H1 (cell line): ENCODE results near the gene KIAA1328. TPM values are rescaled to one million over a fixed set of nuclear protein-coding genes. Genes with fewer than 3 reads are reported as not detected.

Experiments
- CTCF ChIA-PET: fragments of 300-600 bp; sonication (Branson Sonifier 250); formaldehyde crosslinking; loops from one replicate; lab custom pipeline; 2021; ENCODE audit not compliant: partially characterized antibody; lab: Charles Lee
- POLR2A ChIA-PET: fragments of 300-600 bp; sonication (Branson Sonifier 250); formaldehyde crosslinking; loops from one replicate; lab custom pipeline; 2021; ENCODE audit warnings: inconsistent platforms; ENCODE audit not compliant: partially characterized antibody; lab: Charles Lee
- DNase-seq, 2 experiments: peaks; one replicate each; pipeline versions ENCODE4 v3.0.0 to v3.0.0-alpha.2; 2010 to 2022; ENCODE audit warnings: low spot score in 2 of 2, low read depth in 1 of 2, mixed read lengths in 1 of 2
- FAIRE-seq: peaks from 2 replicates; lab custom pipeline; 2011; peaks lifted over from hg19 to GRCh38; lab: Jason Lieb, UNC
- H2AFZ ChIP-seq: 2 replicates; pipeline ENCODE4 v1.8.1; 2012; ENCODE audit warnings: low read length, inconsistent platforms
- H2AK5ac ChIP-seq: 2 replicates; pipeline ENCODE4 v1.6.1; 2013; ENCODE audit warnings: low read depth, low read length
- H2BK120ac ChIP-seq: replicated peaks from 2 replicates; pipeline ENCODE3; 2013; ENCODE audit warnings: low read depth, low read length, inconsistent platforms
- H2BK12ac ChIP-seq: 2 replicates; pipeline ENCODE4 v1.6.1; 2013; ENCODE audit warnings: low read depth, low read length
- H2BK15ac ChIP-seq: 2 replicates; pipeline ENCODE4 v1.6.1; 2013; ENCODE audit warnings: low read length
- H2BK20ac ChIP-seq: 2 replicates; pipeline ENCODE4 v1.6.1; 2013; ENCODE audit warnings: low read length
- H2BK5ac ChIP-seq: 2 replicates; pipeline ENCODE4 v1.6.1; 2013; ENCODE audit warnings: low read depth, low read length
- H3K14ac ChIP-seq: 2 replicates; pipeline ENCODE4 v1.6.1; 2013; ENCODE audit warnings: inconsistent platforms; ENCODE audit not compliant: insufficient read length
- H3K18ac ChIP-seq: 2 replicates; pipeline ENCODE4 v1.6.1; 2013; ENCODE audit warnings: low read length; ENCODE audit errors: extremely low read depth
- H3K23ac ChIP-seq: 2 replicates; pipeline ENCODE4 v1.6.1; 2013; ENCODE audit warnings: inconsistent platforms; ENCODE audit not compliant: insufficient read length
- H3K23me2 ChIP-seq: 2 replicates; pipeline ENCODE4 v1.6.1; 2013; ENCODE audit warnings: low read depth, low read length
- H3K27ac ChIP-seq: 2 replicates; pipeline ENCODE4 v1.6.1; 2011; ENCODE audit warnings: low read depth, low read length, inconsistent platforms
- H3K27me3 ChIP-seq, 4 experiments: replicated peaks in 1 of 4; 1 replicate in 1 of 4; 2 replicates in 3 of 4; pipeline versions ENCODE4 v1.6.1 to v1.8.1; 2011 to 2013; ENCODE audit warnings: low read length in 3 of 4, mild to moderate bottlenecking in 3 of 4, inconsistent platforms in 2 of 4, mixed read lengths in 2 of 4, moderate library complexity in 1 of 4; ENCODE audit not compliant: control insufficient read depth in 3 of 4, insufficient read depth in 3 of 4; ENCODE audit errors: extremely low read depth in 1 of 4
- H3K36me3 ChIP-seq, 4 experiments: 2 replicates each; pipeline versions ENCODE4 v1.6.1 to v1.8.1; 2011 to 2013; ENCODE audit warnings: mild to moderate bottlenecking in 4 of 4, low read length in 3 of 4, moderate library complexity in 2 of 4, control low read depth in 1 of 4, inconsistent platforms in 1 of 4; ENCODE audit not compliant: insufficient read depth in 4 of 4, control insufficient read depth in 2 of 4
- H3K4ac ChIP-seq: replicated peaks from 2 replicates; pipeline ENCODE3; 2013; ENCODE audit warnings: low read length, low read depth, mixed read lengths, inconsistent platforms; ENCODE audit not compliant: insufficient read length
- H3K4me1 ChIP-seq, 4 experiments: replicated peaks in 1 of 4; 1 replicate in 1 of 4; 2 replicates in 3 of 4; pipeline versions ENCODE4 v1.6.1 to v1.8.1; 2011 to 2013; ENCODE audit warnings: low read length in 3 of 4, inconsistent platforms in 2 of 4, mixed read lengths in 1 of 4; ENCODE audit not compliant: insufficient read depth in 4 of 4, control insufficient read depth in 3 of 4
- H3K4me2 ChIP-seq, 2 experiments: 2 replicates each; pipeline versions ENCODE4 v1.6.1 to v1.8.1; 2011 to 2013; ENCODE audit warnings: low read depth in 2 of 2, low read length in 2 of 2, control low read depth in 1 of 2, inconsistent platforms in 1 of 2, mild to moderate bottlenecking in 1 of 2; ENCODE audit not compliant: insufficient read depth in 1 of 2
- H3K4me3 ChIP-seq, 4 experiments: fragments of 200-600, 300-600 bp in 1 of 4; sonication (generic), shearing (Covaris generic), sonication (Bioruptor Twin) in 1 of 4; 2 replicates each; pipeline versions ENCODE4 v1.5.1 to v1.8.1; 2011 to 2016; ENCODE audit warnings: low read length in 4 of 4, low read depth in 3 of 4, control low read depth in 2 of 4, inconsistent platforms in 2 of 4, mild to moderate bottlenecking in 2 of 4, mixed read lengths in 1 of 4, moderate library complexity in 1 of 4; ENCODE audit not compliant: insufficient read depth in 2 of 4; ENCODE audit errors: extremely low read depth in 1 of 4
- H3K56ac ChIP-seq: replicated peaks from 2 replicates; pipeline ENCODE3; 2013; ENCODE audit warnings: low read depth, mild to moderate bottlenecking, mixed read lengths, low read length, inconsistent platforms; ENCODE audit not compliant: insufficient read length
- H3K79me1 ChIP-seq: 2 replicates; pipeline ENCODE4 v1.6.1; 2013; ENCODE audit warnings: low read depth, low read length, control low read depth
- H3K79me2 ChIP-seq, 2 experiments: 2 replicates each; pipeline versions ENCODE4 v1.6.1 to v1.8.1; 2012 to 2013; ENCODE audit warnings: low read length in 2 of 2, mild to moderate bottlenecking in 2 of 2, inconsistent platforms in 1 of 2; ENCODE audit not compliant: insufficient read depth in 2 of 2, control insufficient read depth in 1 of 2
- H3K9ac ChIP-seq, 4 experiments: replicated peaks in 1 of 4; 1 replicate in 1 of 4; 2 replicates in 3 of 4; pipeline versions ENCODE4 v1.6.1 to v1.8.1; 2011 to 2013; ENCODE audit warnings: low read depth in 3 of 4, low read length in 3 of 4, control low read depth in 2 of 4, mild to moderate bottlenecking in 2 of 4, moderate library complexity in 2 of 4, inconsistent platforms in 1 of 4; ENCODE audit errors: extremely low read depth in 1 of 4
- H3K9me3 ChIP-seq, 2 experiments: 2 replicates each; pipeline versions ENCODE4 v1.6.1 to v1.8.1; 2012 to 2013; ENCODE audit warnings: mild to moderate bottlenecking in 2 of 2, moderate library complexity in 2 of 2, control low read depth in 1 of 2, inconsistent platforms in 1 of 2, low read depth in 1 of 2, low read length in 1 of 2, mixed read lengths in 1 of 2; ENCODE audit not compliant: insufficient read depth in 2 of 2
- H4K20me1 ChIP-seq, 2 experiments: replicated peaks in 1 of 2; 2 replicates each; pipeline versions ENCODE3 to v1.8.1; 2011 to 2013; ENCODE audit warnings: inconsistent platforms in 2 of 2, low read length in 2 of 2, mild to moderate bottlenecking in 1 of 2; ENCODE audit not compliant: insufficient read depth in 2 of 2, control insufficient read depth in 1 of 2
- H4K5ac ChIP-seq: 2 replicates; pipeline ENCODE4 v1.6.1; 2013; ENCODE audit warnings: low read length, low read depth, mixed read lengths, inconsistent platforms; ENCODE audit not compliant: insufficient read length
- H4K8ac ChIP-seq: 2 replicates; pipeline ENCODE4 v1.8.0; 2013; ENCODE audit warnings: mild to moderate bottlenecking, moderate library complexity, low read length, inconsistent platforms; ENCODE audit not compliant: insufficient read depth; ENCODE audit errors: extremely low read depth
- H4K91ac ChIP-seq: replicated peaks from 2 replicates; pipeline ENCODE3; 2013; ENCODE audit warnings: low read length, mixed read lengths, inconsistent platforms; ENCODE audit not compliant: insufficient read length
- CEBPB ChIP-seq: IDR thresholded peaks from 2 replicates; pipeline ENCODE4 v1.6.1; 2012; ENCODE audit warnings: low read depth, low read length
- TAF7 ChIP-seq: optimal IDR thresholded peaks from 2 replicates; pipeline ENCODE3; 2011; ENCODE audit warnings: low read depth, mild to moderate bottlenecking, inconsistent platforms, low read length, moderate library complexity, borderline replicate concordance
- WGBS, 2 experiments: shearing (Covaris generic) in 1 of 2; methylation state at CpG; one replicate each; pipeline versions ENCODE4 v1.1.6 to v1.1.7; 2013 to 2015; ENCODE audit warnings: low lambda C conversion rate in 2 of 2, mixed read lengths in 2 of 2, inconsistent platforms in 1 of 2, low coverage in 1 of 2, missing lambda C conversion rate in 1 of 2; ENCODE audit not compliant: insufficient replicate concordance in 2 of 2, insufficient coverage in 1 of 2, insufficient read length in 1 of 2; ENCODE audit errors: extremely low coverage in 1 of 2, missing lambda C conversion rate in 1 of 2; 5-methylcytosine and 5-hydroxymethylcytosine counted together
- polyA plus RNA-seq, 7 experiments: library from polyadenylated mRNA; depleted of rRNA in 3 of 7; stranded (reverse) in 5 of 7; unstranded in 2 of 7; fragments of >200 nt in 5 of 7; fragments of 200-250 nt in 2 of 7; gene quantifications; 1 replicate in 5 of 7; 2 replicates in 1 of 7; 4 replicates in 1 of 7; pipeline versions ENCODE4 v1.2.1 to v1.2.3, GENCODE V29; 2011 to 2013; ENCODE audit warnings: missing spikeins in 2 of 7, mixed read lengths in 2 of 7
- total RNA-seq: library from RNA; stranded (reverse); fragmentation: NEBNext Ultra II Directional; extraction: Animal tissue kit (Norgen Biotek cat#: 25700); gene quantifications from 2 replicates; pipeline ENCODE4 v1.2.1, GENCODE V29; 2021
- TF ChIP-seq, protein P1 (sequence below): IDR thresholded peaks from 2 replicates; pipeline ENCODE4 v1.6.1; 2011; ENCODE audit warnings: low read depth, mild to moderate bottlenecking, low read length; ENCODE audit not compliant: insufficient read depth

KIAA1328 gene
- total and polyA plus RNA-seq, 2 of the 8 experiments (the other 6 are each of a cell fraction or from before 2014, with no cell fraction given): 2.6 to 5.7 TPM

DNA sequence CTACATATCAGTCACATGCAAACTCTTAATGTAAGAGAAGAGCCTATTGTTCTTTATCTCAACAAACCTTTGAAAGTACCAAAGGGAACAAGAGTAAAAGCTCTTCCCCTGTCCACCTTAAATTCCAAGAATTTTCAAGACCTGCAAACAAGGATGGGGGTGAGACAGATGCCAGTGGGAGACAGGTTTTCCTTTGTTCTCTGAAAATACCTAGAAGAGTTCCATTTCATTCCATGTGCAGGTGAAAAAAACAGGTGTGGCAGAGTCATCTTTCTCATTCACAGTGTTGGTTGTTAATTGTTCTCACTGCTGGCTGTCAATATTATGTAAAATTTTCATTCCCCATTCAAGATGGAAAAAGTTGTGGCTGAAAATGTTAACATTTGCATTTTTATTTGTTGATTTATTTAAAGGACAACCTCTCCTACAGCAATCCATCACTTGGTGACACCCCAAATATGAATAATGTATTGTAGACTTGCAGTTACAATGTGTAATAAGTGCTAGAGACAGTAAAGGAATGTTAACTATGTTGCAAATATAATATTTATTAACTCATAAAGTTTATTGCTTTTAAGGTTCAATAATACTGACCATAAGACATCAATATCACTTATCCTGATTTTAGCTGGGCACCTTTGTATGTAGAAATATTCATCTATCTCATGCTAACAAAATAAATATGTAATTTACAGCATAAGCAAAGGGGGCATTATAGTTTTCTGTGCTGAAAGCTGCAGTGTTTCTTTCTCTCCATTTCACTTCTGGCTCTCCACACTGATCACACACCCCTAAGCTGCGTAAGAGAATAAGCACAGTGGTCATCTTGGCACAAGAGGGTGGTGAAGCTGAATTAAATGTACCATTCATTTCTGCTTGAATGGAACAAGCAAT is 347.0 kb downstream of the KIAA1328 start:
- H3K79me2 ChIP-seq: no peaks in the 10 kb centered on the region
- peak overlapping the region; percentile 90 for H2BK5ac ChIP-seq
- H4K8ac ChIP-seq: no peak overlapping the region
- no peaks in the 10 kb centered on the region for H3K23me2 ChIP-seq
- H3K56ac ChIP-seq: no peak overlapping the region
- WGBS, 2 experiments: 60% methylated on average over 1 of the region's 1 CpG; no CpG with 5 or more reads in 1 of the 2 experiments
- H3K4me2 ChIP-seq: peak overlapping the region; percentile 9 to 40; a peak in 1 of 4 replicates
- no peak overlapping the region for H3K4ac ChIP-seq
- H4K20me1 ChIP-seq: no peaks in the 10 kb centered on the region
- no peak overlapping the region for H3K14ac ChIP-seq
- H2BK12ac ChIP-seq: peak overlapping the region; percentile 51; the same call in 1 of the 2 replicates
- no peaks in the 10 kb centered on the region for H3K36me3 ChIP-seq
- H2AFZ ChIP-seq: no peak overlapping the region
- peak; percentile 89 for FAIRE-seq
- H3K27ac ChIP-seq: no peak overlapping the region
- H2BK20ac ChIP-seq: no peak overlapping the region
- H3K4me1 ChIP-seq: peaks cover 0 to 15% (median 10%) of the 10 kb centered on the region in 4 experiments; a peak in 5 of 7 replicates
- no peak overlapping the region for H2AK5ac ChIP-seq
- H3K27me3 ChIP-seq: no peaks in the 10 kb centered on the region
- H3K79me1 ChIP-seq: no peaks in the 10 kb centered on the region
- no peaks in the 10 kb centered on the region for H3K9me3 ChIP-seq
- no peak for DNase-seq
- H3K18ac ChIP-seq: no peak overlapping the region
- H3K23ac ChIP-seq: no peak overlapping the region
- ChIA-PET CTCF (interaction anchor here (0.7 to 1.2 kb wide), 2 partner anchors 9 to 186 kb away, joined by 3 to 7 read pairs; no protein-coding TSS in a partner anchor), POLR2A (interaction anchor here (0.7 to 1.3 kb wide), 3 partner anchors 12 to 75 kb away, joined by 3 to 4 read pairs (median 3); no protein-coding TSS in a partner anchor)
- no peak overlapping the region for H2BK15ac ChIP-seq
- H3K9ac ChIP-seq: no peak overlapping the region
- peak overlapping the region; percentile 77 for H2BK120ac ChIP-seq
- no peak overlapping the region for H4K91ac ChIP-seq
- H4K5ac ChIP-seq: no peak overlapping the region
- H3K4me3 ChIP-seq: no peak overlapping the region
- no peak for TF ChIP-seq CEBPB
- TF ChIP-seq, protein P1, sequence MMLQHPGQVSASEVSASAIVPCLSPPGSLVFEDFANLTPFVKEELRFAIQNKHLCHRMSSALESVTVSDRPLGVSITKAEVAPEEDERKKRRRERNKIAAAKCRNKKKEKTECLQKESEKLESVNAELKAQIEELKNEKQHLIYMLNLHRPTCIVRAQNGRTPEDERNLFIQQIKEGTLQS: no peak
- no peak for TF ChIP-seq TAF7
